Measurements from ENCODE around the gene COL27A1. TPM values are rescaled to one million over a fixed set of nuclear protein-coding genes. Genes with fewer than 3 reads are reported as not detected.

COL27A1 gene
- total and polyA plus RNA-seq, 2 donors (not counting 3 experiments of a cell fraction or from before 2014, with no cell fraction given) = 14.7 to 49.1 TPM

- Histone ChIP-seq H3K9me3 (replicated peaks; ENCODE audit: control insufficient read depth, insufficient read depth, low read length) (no peaks in the 10 kb centered on the region), H3K36me3 (ENCODE audit: control insufficient read depth in 2 of 2, extremely low read depth in 1 of 2, insufficient read depth in 2 of 2, low read length in 2 of 2) (no peaks in the 10 kb centered on the region), H3K79me2 (ENCODE audit: control insufficient read depth, insufficient read depth, low read length) (no peaks in the 10 kb centered on the region), H3K9ac (replicated peaks; ENCODE audit: extremely low read depth, insufficient read depth, low read length) (no peak overlapping the region), H3K27ac (ENCODE audit: insufficient read depth, low read depth, low read length) (no peak overlapping the region), H3K9me1 (replicated peaks; ENCODE audit: control insufficient read depth, extremely low read depth, insufficient read depth, low read length) (no peaks in the 10 kb centered on the region), H4K20me1 (replicated peaks; ENCODE audit: control insufficient read depth, extremely low read depth, insufficient read depth, low read length) (no peaks in the 10 kb centered on the region), H3K4me1 (ENCODE audit: control insufficient read depth, extremely low read depth, insufficient read depth, low read length) (peaks cover 10% of the 10 kb centered on the region), H3K4me3 (replicated peaks in 1 of 3; ENCODE audit: insufficient read depth in 1 of 3, low read depth in 1 of 3, low read length in 3 of 3) (no peak overlapping the region), H3K4me2 (ENCODE audit: insufficient read depth, low read length) (no peak overlapping the region), H2AFZ (ENCODE audit: low read depth, low read length) (no peak overlapping the region), H3K27me3 (ENCODE audit: control insufficient read depth in 2 of 2, insufficient read depth in 2 of 2, low read length in 2 of 2) (peaks cover 8 to 13% of the 10 kb centered on the region in 2 experiments)
- TF ChIP-seq EZH2 (IDR thresholded peaks at IDR 0.05; ENCODE audit: borderline replicate concordance, low read depth, low read length, severe bottlenecking) (no peak), JUN (IDR thresholded peaks at IDR 0.05; ENCODE audit: borderline replicate concordance, insufficient read depth, insufficient read length, low read depth) (no peak), POLR2A (IDR thresholded peaks at IDR 0.05; ENCODE audit: low read depth, low read length) (no peak)
- ChIA-PET CTCF (interaction anchor here (1.4 to 6.5 kb wide), 15 partner anchors 9 to 180 kb away, joined by 4 to 277 read pairs (median 28); partner anchors contain the start of genes COL27A1 and KIF12), POLR2A (no interaction called here)
- DNase-seq (ENCODE audit: low read depth, low spot score) (no peak), FAIRE-seq (no peak)
- BruUV-seq (replicated peaks) = no TSS peak
- intact Hi-C loops (cut with micrococcal nuclease) (no loop called here), dilution Hi-C loops (cut with MboI; ENCODE audit: extremely low pct_ligation_motif_present, low sequenced_read_pairs) (no loop called here)
Observed at GRCh38 chr9:114109124-114109523, 46.2 kb upstream of the COL27A1 start.

- H3K4me2 ChIP-seq (ENCODE audit: insufficient read depth, low read length) = no peak overlapping the region
- no peak for TF ChIP-seq MAX (IDR thresholded peaks at IDR 0.05; ENCODE audit: insufficient read depth, insufficient read length)
- BruUV-seq (replicated peaks) = no TSS peak
- H2AFZ ChIP-seq (ENCODE audit: low read depth, low read length) = no peak overlapping the region
- H3K4me3 ChIP-seq (replicated peaks in 1 of 3; ENCODE audit: insufficient read depth in 1 of 3, low read depth in 1 of 3, low read length in 3 of 3) = no peak overlapping the region
- FAIRE-seq = no peak
- intact Hi-C loops (cut with micrococcal nuclease) = no loop called here
- H3K27me3 ChIP-seq (ENCODE audit: control insufficient read depth in 2 of 2, insufficient read depth in 2 of 2, low read length in 2 of 2) = peaks cover 14 to 16% of the 10 kb centered on the region in 2 experiments
- dilution Hi-C loops (cut with MboI; ENCODE audit: extremely low pct_ligation_motif_present, low sequenced_read_pairs) = no loop called here
- H4K20me1 ChIP-seq (replicated peaks; ENCODE audit: control insufficient read depth, extremely low read depth, insufficient read depth, low read length) = no peaks in the 10 kb centered on the region
- no peak for DNase-seq (ENCODE audit: low read depth, low spot score)
- H3K27ac ChIP-seq (ENCODE audit: insufficient read depth, low read depth, low read length) = no peak overlapping the region
- no peak overlapping the region for H3K9ac ChIP-seq (replicated peaks; ENCODE audit: extremely low read depth, insufficient read depth, low read length)
- H3K9me3 ChIP-seq (replicated peaks; ENCODE audit: control insufficient read depth, insufficient read depth, low read length) = no peaks in the 10 kb centered on the region
- peaks cover 2% of the 10 kb centered on the region for H3K4me1 ChIP-seq (ENCODE audit: control insufficient read depth, extremely low read depth, insufficient read depth, low read length)
- no peaks in the 10 kb centered on the region for H3K9me1 ChIP-seq (replicated peaks; ENCODE audit: control insufficient read depth, extremely low read depth, insufficient read depth, low read length)
- H3K79me2 ChIP-seq (ENCODE audit: control insufficient read depth, insufficient read depth, low read length) = no peaks in the 10 kb centered on the region
- H3K36me3 ChIP-seq (ENCODE audit: control insufficient read depth in 2 of 2, extremely low read depth in 1 of 2, insufficient read depth in 2 of 2, low read length in 2 of 2) = no peaks in the 10 kb centered on the region
- ChIA-PET POLR2A (no interaction called here), CTCF (interaction anchor here (0.6 to 6.5 kb wide), 7 partner anchors 10 to 179 kb away, joined by 5 to 277 read pairs (median 41); partner anchors contain the start of genes COL27A1 and KIF12)
Observed at GRCh38 chr9:114110180-114110579, 45.2 kb upstream of the COL27A1 start.

Data from endothelial cell of umbilical vein (primary cell).